GM21526 (cell line): ENCODE measurements around the gene RAB34.
A peak's percentile ranks its signal among the peaks of the same experiment; 100 is the strongest.

Experiments used
- ATAC-seq: cut with Tn5 transposase; IDR thresholded peaks from one replicate; pipeline ENCODE4 v1.9.1; 2021; ENCODE audit warnings: moderate library complexity; ENCODE audit not compliant: unreplicated experiment, low FRiP score

Gene RAB34

GRCh38 chr17:28717578-28718332 is at the start of gene RAB34:
Gene RAB34 (minus strand): TSS chr17:28717868. CDS start chr17:28717266, 602 bp downstream.
- ATAC-seq, result no peak

- no peak for ATAC-seq
Measured at GRCh38 chr17:28765038-28765437, 47.4 kb upstream of the RAB34 start.

- no peak for ATAC-seq
Measured at GRCh38 chr17:28763804-28764266, 46.2 kb upstream of the RAB34 start.

GRCh38 chr17:28763137-28763799 is 45.6 kb upstream of the RAB34 start:
- ATAC-seq, result no peak

- no peak for ATAC-seq
Measured at GRCh38 chr17:28760601-28761562, 43.2 kb upstream of the RAB34 start.

GRCh38 chr17:28759256-28759865 is 41.7 kb upstream of the RAB34 start:
- no peak for ATAC-seq

GRCh38 chr17:28758411-28759121 is 40.9 kb upstream of the RAB34 start:
- ATAC-seq, result no peak

GRCh38 chr17:28756049-28756804 is 38.6 kb upstream of the RAB34 start:
- ATAC-seq, result no peak

GRCh38 chr17:28755486-28755885 is 37.8 kb upstream of the RAB34 start:
- ATAC-seq, result no peak

- ATAC-seq, result no peak
Measured at GRCh38 chr17:28751600-28752366, 34.1 kb upstream of the RAB34 start.

- peak; percentile 55 for ATAC-seq
Measured at GRCh38 chr17:28750178-28751047, 32.7 kb upstream of the RAB34 start.

- no peak for ATAC-seq
Measured at GRCh38 chr17:28749516-28750177, 32.0 kb upstream of the RAB34 start.

GRCh38 chr17:28748852-28749515 is 31.3 kb upstream of the RAB34 start:
- ATAC-seq, result no peak

GRCh38 chr17:28747801-28748750 is 30.4 kb upstream of the RAB34 start:
- ATAC-seq, result no peak

- no peak for ATAC-seq
Measured at GRCh38 chr17:28747051-28747691, 29.5 kb upstream of the RAB34 start.
